Liver (tissue), 9 donors: Measurements from ENCODE around the gene TFF3. TPM values are rescaled to one million over a fixed set of nuclear protein-coding genes. Genes with fewer than 3 reads are reported as not detected.

Source experiments
- DNase-seq: peaks from one replicate; pipeline ENCODE4 v3.0.0-alpha.2; 2017; ENCODE audit warnings: low spot score
- H3K27ac ChIP-seq, 2 donors: one replicate each; pipeline ENCODE4 v1.7.0; 2013; ENCODE audit warnings: inconsistent platforms in 2 of 2, low read length in 2 of 2, control low read depth in 1 of 2, low read depth in 1 of 2, mild to moderate bottlenecking in 1 of 2
- H3K27me3 ChIP-seq, 4 donors: one replicate each; pipeline versions ENCODE4 v1.6.1 to v1.7.0; 2013; ENCODE audit warnings: low read length in 3 of 4, inconsistent platforms in 1 of 4, mild to moderate bottlenecking in 1 of 4, moderate library complexity in 1 of 4; ENCODE audit not compliant: control insufficient read depth in 4 of 4, insufficient read depth in 4 of 4
- H3K36me3 ChIP-seq, 4 donors: one replicate each; pipeline versions ENCODE4 v1.6.1 to v1.7.0; 2013; ENCODE audit warnings: low read length in 3 of 4, mild to moderate bottlenecking in 3 of 4, low read depth in 1 of 4, moderate library complexity in 1 of 4; ENCODE audit not compliant: control insufficient read depth in 4 of 4, insufficient read depth in 3 of 4
- H3K4me1 ChIP-seq, 4 donors: one replicate each; pipeline versions ENCODE4 v1.6.1 to v1.7.0; 2013; ENCODE audit warnings: low read length in 3 of 4, mild to moderate bottlenecking in 3 of 4, moderate library complexity in 1 of 4; ENCODE audit not compliant: control insufficient read depth in 4 of 4, insufficient read depth in 4 of 4
- H3K4me3 ChIP-seq, 3 donors: one replicate each; pipeline versions ENCODE4 v1.6.1 to v1.7.0; 2013; ENCODE audit warnings: low read length in 3 of 3, control low read depth in 1 of 3, low read depth in 1 of 3, mild to moderate bottlenecking in 1 of 3
- H3K9ac ChIP-seq, 2 donors: one replicate each; pipeline ENCODE4 v1.7.0; 2013; ENCODE audit warnings: low read length in 2 of 2, mild to moderate bottlenecking in 2 of 2, moderate library complexity in 2 of 2, control low read depth in 1 of 2, low read depth in 1 of 2
- H3K9me3 ChIP-seq, 4 donors: one replicate each; pipeline versions ENCODE4 v1.6.1 to v1.7.0; 2013; ENCODE audit warnings: low read length in 3 of 4; ENCODE audit not compliant: control insufficient read depth in 4 of 4
- ATF3 ChIP-seq: IDR thresholded peaks from 2 replicates; pipeline ENCODE4 v1.6.1; 2016; ENCODE audit warnings: antibody characterized with exemption
- EGR1 ChIP-seq, 2 donors: IDR thresholded peaks; 2 replicates each; pipeline ENCODE4 v1.6.1; 2016 to 2018; ENCODE audit warnings: antibody characterized with exemption in 2 of 2, low read depth in 2 of 2
- FOXA1 ChIP-seq: IDR thresholded peaks from 2 replicates; pipeline ENCODE4 v1.6.1; 2016; ENCODE audit warnings: antibody characterized with exemption
- FOXA2 ChIP-seq: IDR thresholded peaks from 2 replicates; pipeline ENCODE4 v1.6.1; 2016; ENCODE audit warnings: antibody characterized with exemption
- GABPA ChIP-seq, 2 donors: IDR thresholded peaks in 1 of 2; conservative IDR thresholded peaks in 1 of 2; 2 replicates each; pipeline ENCODE4 v1.6.1; 2016; ENCODE audit warnings: antibody characterized with exemption in 2 of 2, mild to moderate bottlenecking in 1 of 2, moderate library complexity in 1 of 2
- HNF4A ChIP-seq, 2 donors: conservative IDR thresholded peaks; 2 replicates each; pipeline ENCODE4 v1.6.1; 2016; ENCODE audit warnings: antibody characterized with exemption in 2 of 2, mild to moderate bottlenecking in 2 of 2
- HNF4G ChIP-seq: IDR thresholded peaks from 2 replicates; pipeline ENCODE4 v1.6.1; 2016; ENCODE audit warnings: antibody characterized with exemption
- JUND ChIP-seq, 2 donors: IDR thresholded peaks; 2 replicates each; pipeline ENCODE4 v1.6.1; 2016; ENCODE audit warnings: antibody characterized with exemption in 2 of 2
- MAX ChIP-seq: IDR thresholded peaks from 2 replicates; pipeline ENCODE4 v1.6.1; 2016; ENCODE audit warnings: antibody characterized with exemption
- NR2F2 ChIP-seq: IDR thresholded peaks from 2 replicates; pipeline ENCODE4 v1.6.1; 2016; ENCODE audit warnings: antibody characterized with exemption
- RAD21 ChIP-seq, 2 donors: IDR thresholded peaks; 2 replicates each; pipeline ENCODE4 v1.6.1; 2016; ENCODE audit warnings: antibody characterized with exemption in 2 of 2, mild to moderate bottlenecking in 2 of 2
- REST ChIP-seq: IDR thresholded peaks from 2 replicates; pipeline ENCODE4 v1.6.1; 2016; ENCODE audit warnings: antibody characterized with exemption, mild to moderate bottlenecking
- RXRA ChIP-seq, 2 donors: IDR thresholded peaks; 2 replicates each; pipeline ENCODE4 v1.6.1; 2017 to 2018; ENCODE audit warnings: antibody characterized with exemption in 2 of 2, mild to moderate bottlenecking in 1 of 2
- SP1 ChIP-seq: IDR thresholded peaks from 2 replicates; pipeline ENCODE4 v1.6.1; 2018; ENCODE audit warnings: antibody characterized with exemption, mild to moderate bottlenecking
- TAF1 ChIP-seq: conservative IDR thresholded peaks from 2 replicates; pipeline ENCODE4 v1.6.1; 2016; ENCODE audit warnings: antibody characterized with exemption, mild to moderate bottlenecking
- whole genome bisulfite sequencing: extraction: QIAGEN DNeasy Blood & Tissue Kit; methylation state at CpG from one replicate; pipeline ENCODE4 v1.1.7; 2013; 5-methylcytosine and 5-hydroxymethylcytosine counted together
- polyA plus RNA-seq, 2 donors: library from polyadenylated mRNA; stranded (reverse) in 1 of 2; unstranded in 1 of 2; fragments of 200-250 nt in 1 of 2; fragments of >200 nt in 1 of 2; fragmentation: Nextera tagmentation in 1 of 2; extraction: Ambion mirVana in 1 of 2; gene quantifications; one replicate each; pipeline versions ENCODE4 v1.2.1 to v1.2.3, GENCODE V29; 2013 to 2015
- total RNA-seq, 2 donors: library from RNA; depleted of rRNA; stranded (reverse); fragments of >200 nt; gene quantifications; one replicate each; pipeline ENCODE4 v1.2.3, GENCODE V29; 2014
- TF ChIP-seq, protein P1 (sequence below): IDR thresholded peaks from 2 replicates; pipeline ENCODE4 v1.6.1; 2016; ENCODE audit warnings: antibody characterized with exemption
- donor health status: healthy.
- donor health status: healthy.
- donor health status: healthy.
- donor health status: healthy.
- donor health status: healthy.

TFF3 gene
- total and polyA plus RNA-seq, 4 donors, result 0.09 to 4.1 (median 1.5) TPM

DNA sequence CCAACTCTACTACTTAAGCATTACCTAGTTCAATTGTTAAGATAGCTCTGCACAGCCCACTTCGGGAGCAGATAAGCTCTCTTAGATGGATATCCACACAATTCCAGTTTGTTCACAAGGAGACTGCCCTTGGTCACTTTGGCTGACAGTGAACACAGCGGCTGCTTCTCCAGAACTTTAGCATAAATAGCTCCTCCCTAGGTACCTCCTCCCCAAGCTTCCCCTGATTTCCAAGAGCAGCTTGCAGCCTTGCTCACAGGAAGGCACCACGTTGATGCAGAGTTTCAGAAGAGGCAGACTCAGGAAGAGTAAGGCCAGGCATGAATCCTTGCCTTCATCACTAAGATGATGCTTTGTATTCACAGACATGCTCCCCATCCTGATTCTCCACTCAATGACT lies 24.7 kb downstream of the TFF3 start:
- no peaks in the 10 kb centered on the region for H3K27me3 ChIP-seq
- no peaks in the 10 kb centered on the region for H3K9me3 ChIP-seq
- H3K4me3 ChIP-seq, result no peak overlapping the region
- H3K36me3 ChIP-seq, result peaks cover 0 to 6% (median 2%) of the 10 kb centered on the region in 4 donors
- 68% methylated on average over 3 of the region's 3 CpGs for WGBS
- H3K4me1 ChIP-seq, result no peaks in the 10 kb centered on the region
- TF ChIP-seq RXRA (IDR thresholded peaks at IDR 0.05) (no peak), HNF4A (conservative IDR thresholded peaks at IDR 0.05) (no peak), EGR1 (IDR thresholded peaks at IDR 0.05; ENCODE audit: low read depth in 2 of 2) (no peak), RAD21 (IDR thresholded peaks at IDR 0.05) (no peak), SP1 (no peak), NR2F2 (no peak), REST (no peak)
- no peak overlapping the region for H3K27ac ChIP-seq
- no peak for DNase-seq
- H3K9ac ChIP-seq, result no peak overlapping the region

DNA sequence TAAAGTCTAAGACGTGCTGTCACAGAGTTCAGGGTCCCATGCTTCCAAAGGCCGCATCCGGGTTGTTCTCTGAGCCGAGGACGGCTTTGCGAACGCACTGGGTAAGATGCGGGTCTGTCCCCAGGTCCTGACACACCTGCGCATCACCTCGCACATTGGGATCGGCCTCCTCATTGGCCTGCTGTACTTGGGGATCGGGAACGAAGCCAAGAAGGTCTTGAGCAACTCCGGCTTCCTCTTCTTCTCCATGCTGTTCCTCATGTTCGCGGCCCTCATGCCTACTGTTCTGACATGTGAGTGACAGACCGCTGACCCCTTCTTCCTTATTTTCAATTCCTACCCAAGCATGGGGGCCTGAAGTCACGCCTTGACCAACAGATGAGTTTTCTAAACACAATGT lies 25.3 kb downstream of the TFF3 start:
- H3K9me3 ChIP-seq, result no peaks in the 10 kb centered on the region
- H3K27me3 ChIP-seq, result no peaks in the 10 kb centered on the region
- peaks cover 0 to 6% (median 2%) of the 10 kb centered on the region in 4 donors for H3K36me3 ChIP-seq
- no peak overlapping the region for H3K4me3 ChIP-seq
- no peak overlapping the region for H3K27ac ChIP-seq
- 88% methylated on average over 18 of the region's 18 CpGs for WGBS
- no peak for DNase-seq
- H3K9ac ChIP-seq, result no peak overlapping the region
- no peaks in the 10 kb centered on the region for H3K4me1 ChIP-seq
- no peak for TF ChIP-seq HNF4G
- TF ChIP-seq, protein P1, sequence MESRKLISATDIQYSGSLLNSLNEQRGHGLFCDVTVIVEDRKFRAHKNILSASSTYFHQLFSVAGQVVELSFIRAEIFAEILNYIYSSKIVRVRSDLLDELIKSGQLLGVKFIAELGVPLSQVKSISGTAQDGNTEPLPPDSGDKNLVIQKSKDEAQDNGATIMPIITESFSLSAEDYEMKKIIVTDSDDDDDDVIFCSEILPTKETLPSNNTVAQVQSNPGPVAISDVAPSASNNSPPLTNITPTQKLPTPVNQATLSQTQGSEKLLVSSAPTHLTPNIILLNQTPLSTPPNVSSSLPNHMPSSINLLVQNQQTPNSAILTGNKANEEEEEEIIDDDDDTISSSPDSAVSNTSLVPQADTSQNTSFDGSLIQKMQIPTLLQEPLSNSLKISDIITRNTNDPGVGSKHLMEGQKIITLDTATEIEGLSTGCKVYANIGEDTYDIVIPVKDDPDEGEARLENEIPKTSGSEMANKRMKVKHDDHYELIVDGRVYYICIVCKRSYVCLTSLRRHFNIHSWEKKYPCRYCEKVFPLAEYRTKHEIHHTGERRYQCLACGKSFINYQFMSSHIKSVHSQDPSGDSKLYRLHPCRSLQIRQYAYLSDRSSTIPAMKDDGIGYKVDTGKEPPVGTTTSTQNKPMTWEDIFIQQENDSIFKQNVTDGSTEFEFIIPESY, result no peak
- TF ChIP-seq TAF1, result no peak
- TF ChIP-seq JUND (IDR thresholded peaks at IDR 0.05), result no peak
- no peak for TF ChIP-seq SP1
- TF ChIP-seq FOXA2, result no peak
- no peak for TF ChIP-seq RXRA (IDR thresholded peaks at IDR 0.05)
- TF ChIP-seq ATF3, result no peak
- TF ChIP-seq MAX, result no peak

GRCh38 chr21:42288962-42289361 lies 26.2 kb downstream of the TFF3 start:
- no peak for DNase-seq
- TF ChIP-seq MAX, result no peak
- no peak for TF ChIP-seq SP1
- no peak for TF ChIP-seq FOXA1
- TF ChIP-seq REST, result no peak
- no peak for TF ChIP-seq JUND (IDR thresholded peaks at IDR 0.05)
- no peak for TF ChIP-seq HNF4G
- no peak for TF ChIP-seq RXRA (IDR thresholded peaks at IDR 0.05)
- no peak for TF ChIP-seq GABPA (IDR thresholded peaks at IDR 0.05 in 1 of 2, conservative IDR thresholded peaks at IDR 0.05 in 1 of 2)
- TF ChIP-seq, protein P1, result no peak
- no peak for TF ChIP-seq FOXA2
- H3K9me3 ChIP-seq, result no peaks in the 10 kb centered on the region
- no peak overlapping the region for H3K4me3 ChIP-seq
- H3K9ac ChIP-seq, result no peak overlapping the region
- no peak overlapping the region for H3K27ac ChIP-seq
- 96% methylated on average over 5 of the region's 5 CpGs for WGBS
- H3K4me1 ChIP-seq, result no peaks in the 10 kb centered on the region
- H3K36me3 ChIP-seq, result peaks cover 0 to 6% (median 2%) of the 10 kb centered on the region in 4 donors
- no peaks in the 10 kb centered on the region for H3K27me3 ChIP-seq
